GM19099 (cell line): ENCODE measurements around the gene GPR152.

Source experiments
- POLR2A ChIP-seq: IDR thresholded peaks from 3 replicates; pipeline ENCODE4 v1.6.1; 2011; ENCODE audit warnings: low read depth; ENCODE audit not compliant: insufficient read length; ENCODE audit errors: extremely low read depth

GPR152 gene

GRCh38 chr11:67452141-67452952 is at the start of gene GPR152:
Gene GPR152 (minus strand): TSS chr11:67452729. CDS start chr11:67452724, 5 bp downstream.
- no peak for TF ChIP-seq POLR2A

DNA sequence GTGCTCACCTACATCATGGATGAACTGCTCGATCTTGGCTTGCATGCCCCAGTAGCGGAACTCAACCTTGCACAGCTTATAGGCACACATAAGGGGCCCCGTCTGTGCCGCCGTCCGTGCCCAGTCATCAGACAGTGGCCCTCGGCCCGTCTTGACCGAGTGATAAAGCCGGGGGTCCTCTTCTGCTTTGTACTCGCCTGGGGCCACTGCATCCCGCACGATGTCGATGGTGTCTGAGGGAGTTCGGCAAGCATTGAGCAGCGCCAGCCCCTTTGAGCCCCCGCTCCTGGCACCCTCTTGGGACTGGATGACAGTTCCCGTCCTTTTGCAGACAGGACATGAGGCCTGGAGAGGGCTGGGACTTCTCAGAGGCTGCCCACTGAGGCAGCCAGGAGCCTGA is 49.3 kb upstream of the GPR152 start:
- no peak for TF ChIP-seq POLR2A

GRCh38 chr11:67500831-67501715 is 48.5 kb upstream of the GPR152 start:
- no peak for TF ChIP-seq POLR2A

DNA sequence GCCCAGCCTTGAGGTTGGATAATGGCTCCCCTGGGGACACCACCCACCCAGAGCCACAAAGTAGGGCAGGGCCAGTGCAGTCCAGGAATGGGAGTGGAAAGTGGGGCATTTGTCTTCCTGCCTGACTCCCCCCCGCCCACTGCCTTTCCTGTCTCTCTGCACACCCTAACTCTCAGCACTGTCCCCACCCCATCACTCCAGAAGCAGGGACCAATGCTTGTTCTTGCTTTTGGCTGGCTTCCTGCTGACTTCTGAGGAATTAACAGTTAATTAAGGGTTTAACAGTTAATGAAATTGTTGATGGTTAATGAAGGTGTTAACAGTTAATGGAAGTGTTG is 47.9 kb upstream of the GPR152 start:
- TF ChIP-seq POLR2A: no peak

- TF ChIP-seq POLR2A: no peak
Measured at GRCh38 chr11:67499808-67500483, 47.4 kb upstream of the GPR152 start.

GRCh38 chr11:67498544-67498972 is 46.0 kb upstream of the GPR152 start:
- TF ChIP-seq POLR2A: no peak

GRCh38 chr11:67497656-67498291 is 45.2 kb upstream of the GPR152 start:
- TF ChIP-seq POLR2A: no peak

GRCh38 chr11:67496113-67496512 is 43.6 kb upstream of the GPR152 start:
- no peak for TF ChIP-seq POLR2A

- TF ChIP-seq POLR2A: no peak
Measured at GRCh38 chr11:67495234-67496005, 42.9 kb upstream of the GPR152 start.

DNA sequence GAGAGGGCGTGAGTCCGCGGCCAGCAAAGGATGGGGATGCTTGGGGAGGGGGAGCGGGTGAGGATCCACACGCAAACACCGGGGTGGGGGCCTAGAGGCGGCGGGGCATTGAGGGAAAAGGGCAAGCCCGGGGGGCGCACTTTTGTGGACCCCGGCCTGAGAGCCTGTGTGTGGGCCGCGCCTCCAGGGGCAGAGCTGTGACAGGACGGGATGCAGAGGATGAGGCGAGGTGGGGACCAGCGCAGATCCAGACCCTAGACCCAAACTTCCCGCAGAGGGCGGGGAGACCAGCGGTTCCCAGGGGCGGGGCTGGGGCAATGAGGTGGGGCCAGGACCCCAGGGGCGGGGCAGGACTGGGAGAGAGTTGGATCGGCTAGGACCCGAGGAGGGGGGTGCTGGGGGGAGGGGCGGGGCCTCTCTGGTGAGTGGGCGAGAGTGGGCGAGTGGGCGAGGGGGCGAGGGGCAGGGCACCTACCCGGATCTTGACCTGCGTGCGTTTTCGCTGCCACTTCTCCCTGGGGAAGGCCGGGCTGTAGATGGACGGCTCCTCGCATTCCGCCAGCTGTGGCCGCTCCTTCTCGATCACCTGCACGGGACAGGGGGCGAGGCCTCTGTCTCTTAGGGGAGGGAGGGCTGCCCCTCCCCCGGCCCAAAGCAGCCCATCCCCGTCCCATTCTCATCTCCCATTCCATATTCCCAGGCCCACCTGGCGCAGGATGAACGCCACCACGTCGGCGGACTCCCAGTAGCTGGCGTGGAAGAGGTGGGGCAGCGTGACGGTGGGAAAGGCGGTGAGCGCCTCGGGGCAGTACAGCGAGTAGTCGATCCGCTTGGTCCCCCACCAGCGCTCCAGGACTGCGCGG is 42.1 kb upstream of the GPR152 start:
- no peak for TF ChIP-seq POLR2A

DNA sequence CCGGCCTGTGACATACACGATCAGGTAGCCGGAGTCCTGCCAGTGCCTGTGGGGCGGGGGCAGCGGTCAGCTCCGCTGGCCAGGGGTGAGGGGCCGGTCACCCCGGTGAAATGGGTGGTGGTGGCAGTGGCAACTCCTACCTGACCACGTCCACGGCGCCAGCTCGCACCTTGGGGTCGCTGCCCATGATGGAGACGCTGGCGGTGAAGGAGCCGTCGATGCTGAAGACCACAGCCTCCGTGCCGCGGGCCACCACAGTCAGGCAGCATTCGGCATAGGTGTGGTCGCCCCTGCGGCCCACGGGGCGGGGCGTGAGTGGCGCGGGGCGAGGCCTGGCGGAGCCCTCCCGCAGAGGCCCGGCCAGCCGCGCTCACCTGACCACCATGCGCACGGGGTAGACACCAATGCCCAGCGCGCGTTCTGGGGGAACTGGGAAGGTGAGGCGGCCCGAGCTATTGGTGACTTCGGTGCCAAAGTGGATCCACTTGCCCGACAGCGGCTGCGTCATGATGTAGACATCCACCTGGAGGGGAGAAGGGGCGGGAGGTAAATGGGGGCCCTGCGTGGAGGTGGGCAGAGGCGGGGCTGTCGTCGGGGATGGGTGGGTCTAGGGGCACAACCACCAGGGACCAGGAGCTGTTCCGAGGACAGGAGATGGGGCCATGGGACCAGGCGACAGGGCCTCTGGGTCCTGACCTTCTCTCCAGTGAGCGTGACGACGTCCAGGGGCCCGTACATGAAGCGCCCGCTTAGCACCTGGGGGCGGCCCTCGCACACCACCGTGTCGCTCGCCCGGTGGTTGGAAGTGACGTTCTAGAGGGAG is 41.2 kb upstream of the GPR152 start:
- TF ChIP-seq POLR2A: no peak

- no peak for TF ChIP-seq POLR2A
Measured at GRCh38 chr11:67492801-67493547, 40.4 kb upstream of the GPR152 start.

- no peak for TF ChIP-seq POLR2A
Measured at GRCh38 chr11:67492069-67492727, 39.7 kb upstream of the GPR152 start.
